PFSK-1 (cell line): Measurements from ENCODE around the gene PVALEF.

ENCODE experiments used
- FOXP2 ChIP-seq: optimal IDR thresholded peaks from 2 replicates; pipeline ENCODE3; 2011; ENCODE audit warnings: borderline replicate concordance, control low read depth, inconsistent platforms; ENCODE audit not compliant: insufficient read depth; ENCODE audit errors: extremely low read length, extremely low read depth
- POLR2AphosphoS5 ChIP-seq: IDR thresholded peaks from 2 replicates; pipeline ENCODE4 v1.6.1; 2012; ENCODE audit warnings: low read depth, mild to moderate bottlenecking, control low read depth, low read length, moderate library complexity
- REST ChIP-seq, 2 experiments: IDR thresholded peaks; 2 replicates each; pipeline versions ENCODE4 v1.6.1 to v1.8.0; 2011 to 2012; ENCODE audit warnings: low read depth in 2 of 2, low read length in 2 of 2, control low read depth in 1 of 2, inconsistent platforms in 1 of 2, mild to moderate bottlenecking in 1 of 2, moderate library complexity in 1 of 2; ENCODE audit not compliant: insufficient read depth in 1 of 2
- SIN3A ChIP-seq: IDR thresholded peaks from 2 replicates; pipeline ENCODE4 v1.6.1; 2012; ENCODE audit warnings: mild to moderate bottlenecking, low read length, moderate library complexity, borderline replicate concordance; ENCODE audit not compliant: insufficient read depth
- TAF1 ChIP-seq: IDR thresholded peaks from 2 replicates; pipeline ENCODE4 v1.6.1; 2012; ENCODE audit warnings: low read length, control low read depth, borderline replicate concordance; ENCODE audit not compliant: insufficient read depth

PVALEF gene

GRCh38 chr17:81164371-81165245 is 699 bp upstream of the PVALEF start:
- no peak for TF ChIP-seq TAF1
- no peak for TF ChIP-seq POLR2AphosphoS5
- TF ChIP-seq REST (IDR thresholded peaks at IDR 0.05; ENCODE audit: insufficient read depth in 1 of 2, low read depth in 2 of 2, low read length in 2 of 2) = no peak
- TF ChIP-seq FOXP2 = no peak
- TF ChIP-seq SIN3A = no peak

DNA sequence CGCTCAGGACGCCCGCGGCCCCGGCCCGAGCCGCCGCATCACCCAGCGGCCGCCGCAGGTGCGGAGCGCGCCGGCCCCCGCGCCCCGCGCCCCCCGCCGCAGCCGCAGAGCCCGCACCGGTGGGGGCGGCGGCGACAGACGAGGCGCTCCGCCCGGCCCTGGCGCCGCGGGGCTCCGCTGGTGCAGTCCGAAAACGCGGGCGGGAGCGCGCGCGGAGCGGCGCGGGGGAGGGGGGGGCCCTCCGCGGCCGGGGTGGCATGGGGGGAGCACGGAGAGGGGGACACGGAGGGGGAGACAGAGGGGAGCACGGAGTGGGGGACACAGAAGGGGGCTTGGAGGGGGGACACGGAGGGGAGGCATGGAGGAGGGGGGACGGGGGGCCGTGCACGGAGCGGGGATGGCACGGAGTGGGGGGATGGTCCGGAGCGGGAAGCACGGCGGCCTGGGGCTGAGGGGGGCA is 756 bp downstream of the PVALEF start, which contains the start of gene AATK:
AATK (minus strand) TSS at position 189 of the 460 bp plus-strand sequence. CDS start 229 bp downstream, outside the sequence.
- no peak for TF ChIP-seq TAF1

- TF ChIP-seq REST (IDR thresholded peaks at IDR 0.05; ENCODE audit: insufficient read depth in 1 of 2, low read depth in 2 of 2, low read length in 2 of 2) = no peak
- no peak for TF ChIP-seq POLR2AphosphoS5
- no peak for TF ChIP-seq TAF1
- no peak for TF ChIP-seq SIN3A
- no peak for TF ChIP-seq FOXP2
These were observed 1.9 kb downstream of the PVALEF start for GRCh38 chr17:81167194-81167524.

- TF ChIP-seq TAF1 (no peak), POLR2AphosphoS5 (no peak), REST (IDR thresholded peaks at IDR 0.05; ENCODE audit: insufficient read depth in 1 of 2, low read depth in 2 of 2, low read length in 2 of 2) (no peak), SIN3A (no peak), FOXP2 (no peak)
These were observed 2.3 kb downstream of the PVALEF start for GRCh38 chr17:81167638-81168037.

- TF ChIP-seq SIN3A (no peak), TAF1 (no peak), FOXP2 (no peak), REST (IDR thresholded peaks at IDR 0.05; ENCODE audit: insufficient read depth in 1 of 2, low read depth in 2 of 2, low read length in 2 of 2) (no peak), POLR2AphosphoS5 (no peak)
These were observed 4.6 kb downstream of the PVALEF start for GRCh38 chr17:81169870-81170309.
